Measurements from ENCODE around the gene USP9X. TPM values are rescaled to one million over a fixed set of nuclear protein-coding genes. Genes with fewer than 3 reads are reported as not detected.
"Not testable (repeated sequence)": the region's sequence is repeated elsewhere in the genome, so short reads cannot be mapped to it uniquely, and the experiment has no call there.

USP9X gene
- total RNA-seq, 1 donor from 2014 or later = 23.7 TPM

- intact Hi-C loops (cut with DNase I) = no loop called here
- H3K27ac ChIP-seq = no peak overlapping the region
- no peak for DNase-seq (ENCODE audit: low spot score in 2 of 2)
- no peaks in the 10 kb centered on the region for H3K9me3 ChIP-seq
- no peaks in the 10 kb centered on the region for H3K27me3 ChIP-seq
- H3K4me1 ChIP-seq = no peaks in the 10 kb centered on the region
- peaks cover 6 to 20% of the 10 kb centered on the region in 2 donors for H3K36me3 ChIP-seq
- H3K4me3 ChIP-seq = no peak overlapping the region
- TF ChIP-seq CTCF (IDR thresholded peaks at IDR 0.05) = no peak
These were observed 57.1 kb downstream of the USP9X start for GRCh38 chrX:41142130-41142910.

DNA sequence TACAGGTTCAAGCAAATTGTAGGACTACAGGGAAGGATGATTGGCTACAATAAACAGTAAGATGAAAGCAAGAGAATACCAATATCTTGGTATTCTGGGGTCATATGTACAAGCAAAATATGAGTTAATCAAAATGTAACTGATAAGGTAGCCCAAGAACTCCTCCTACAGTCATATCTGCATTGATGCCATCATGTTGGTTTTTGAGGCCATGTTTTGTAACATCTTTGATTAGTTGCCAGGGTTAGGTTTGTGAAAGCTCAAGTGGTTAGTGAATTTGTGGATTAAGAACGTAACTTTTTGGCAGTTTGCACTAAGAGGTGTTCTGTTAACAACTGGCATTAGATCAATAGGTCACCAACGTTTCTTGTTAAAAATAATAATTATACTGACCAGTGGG is 59.6 kb downstream of the USP9X start:
- Histone ChIP-seq H3K36me3 (peaks cover 26 to 45% of the 10 kb centered on the region in 2 donors), H3K27ac (no peak overlapping the region)

GRCh38 chrX:41145920-41146608 is 60.8 kb downstream of the USP9X start:
- intact Hi-C loops (cut with DNase I) = no loop called here
- no peak for TF ChIP-seq CTCF (IDR thresholded peaks at IDR 0.05)
- Histone ChIP-seq H3K36me3 (peaks cover 28 to 46% of the 10 kb centered on the region in 2 donors), H3K4me3 (no peak overlapping the region), H3K9me3 (no peaks in the 10 kb centered on the region), H3K27ac (no peak overlapping the region), H3K27me3 (no peaks in the 10 kb centered on the region), H3K4me1 (no peaks in the 10 kb centered on the region)
- DNase-seq (ENCODE audit: low spot score in 2 of 2) = no peak

More for the DNA sequence above, 59.6 kb downstream of the USP9X start:
- H3K4me3 ChIP-seq = no peak overlapping the region
- no peak for DNase-seq (ENCODE audit: low spot score in 2 of 2)
- H3K4me1 ChIP-seq = no peaks in the 10 kb centered on the region
- TF ChIP-seq CTCF (IDR thresholded peaks at IDR 0.05) = no peak
- no peaks in the 10 kb centered on the region for H3K27me3 ChIP-seq
- intact Hi-C loops (cut with DNase I) = no loop called here
- H3K9me3 ChIP-seq = no peaks in the 10 kb centered on the region

GRCh38 chrX:41148553-41148952 is 63.3 kb downstream of the USP9X start:
- no peaks in the 10 kb centered on the region for H3K9me3 ChIP-seq
- H3K4me3 ChIP-seq = no peak overlapping the region
- TF ChIP-seq CTCF (IDR thresholded peaks at IDR 0.05) = no peak
- no peaks in the 10 kb centered on the region for H3K4me1 ChIP-seq
- intact Hi-C loops (cut with DNase I) = no loop called here
- peaks cover 43 to 53% of the 10 kb centered on the region in 2 donors for H3K36me3 ChIP-seq
- no peak for DNase-seq (ENCODE audit: low spot score in 2 of 2)
- no peaks in the 10 kb centered on the region for H3K27me3 ChIP-seq
- no peak overlapping the region for H3K27ac ChIP-seq

GRCh38 chrX:41150043-41150442 is 64.8 kb downstream of the USP9X start:
- no peak overlapping the region for H3K4me3 ChIP-seq
- H3K27me3 ChIP-seq = no peaks in the 10 kb centered on the region
- H3K9me3 ChIP-seq = no peaks in the 10 kb centered on the region
- intact Hi-C loops (cut with DNase I) = no loop called here
- H3K4me1 ChIP-seq = no peaks in the 10 kb centered on the region
- peaks cover 43 to 55% of the 10 kb centered on the region in 2 donors for H3K36me3 ChIP-seq
- no peak for TF ChIP-seq CTCF (IDR thresholded peaks at IDR 0.05)
- H3K27ac ChIP-seq = no peak overlapping the region
- no peak for DNase-seq (ENCODE audit: low spot score in 2 of 2)

- H3K27ac ChIP-seq; H3K27me3 ChIP-seq; H3K4me3 ChIP-seq; H3K9me3 ChIP-seq; H3K4me1 ChIP-seq; DNase-seq (ENCODE audit: low spot score in 2 of 2); intact Hi-C loops (cut with DNase I): not testable (repeated sequence)
- H3K36me3 ChIP-seq = peaks cover 37 to 66% of the 10 kb centered on the region in 2 donors
These were observed 66.5 kb downstream of the USP9X start for GRCh38 chrX:41151726-41152125.
